ENCODE data around the gene PNO1.

The PNO1 gene

GRCh38 chr2:68178432-68178831 lies 20.7 kb downstream of the PNO1 start:
- no peak for TF ChIP-seq CTCF (IDR thresholded peaks at IDR 0.05; ENCODE audit: low read depth, low read length, missing control alignments)
- H3K4me3 ChIP-seq (ENCODE audit: low read depth, low read length) = no peak overlapping the region
- DNase-seq (ENCODE audit: low read depth) = no peak

- no peak for DNase-seq (ENCODE audit: low read depth)
- no peak overlapping the region for H3K4me3 ChIP-seq (ENCODE audit: low read depth, low read length)
- no peak for TF ChIP-seq CTCF (IDR thresholded peaks at IDR 0.05; ENCODE audit: low read depth, low read length, missing control alignments)
Observed at GRCh38 chr2:68178954-68179627, 21.4 kb downstream of the PNO1 start.

GRCh38 chr2:68182902-68183301 lies 25.2 kb downstream of the PNO1 start:
- DNase-seq (ENCODE audit: low read depth) = no peak

GRCh38 chr2:68185541-68186164 lies 28.0 kb downstream of the PNO1 start:
- peak; percentile 40 for DNase-seq (ENCODE audit: low read depth)
- no peak overlapping the region for H3K4me3 ChIP-seq (ENCODE audit: low read depth, low read length)
- peak; percentile 80 for TF ChIP-seq CTCF (IDR thresholded peaks at IDR 0.05; ENCODE audit: low read depth, low read length, missing control alignments)

More at GRCh38 chr2:68182902-68183301, 25.2 kb downstream of the PNO1 start:
- no peak overlapping the region for H3K4me3 ChIP-seq (ENCODE audit: low read depth, low read length)
- no peak for TF ChIP-seq CTCF (IDR thresholded peaks at IDR 0.05; ENCODE audit: low read depth, low read length, missing control alignments)

GRCh38 chr2:68187329-68187728 lies 29.6 kb downstream of the PNO1 start:
- no peak for DNase-seq (ENCODE audit: low read depth)
- H3K4me3 ChIP-seq (ENCODE audit: low read depth, low read length) = no peak overlapping the region
- TF ChIP-seq CTCF (IDR thresholded peaks at IDR 0.05; ENCODE audit: low read depth, low read length, missing control alignments) = no peak

GRCh38 chr2:68188831-68189230 lies 31.1 kb downstream of the PNO1 start:
- TF ChIP-seq CTCF (IDR thresholded peaks at IDR 0.05; ENCODE audit: low read depth, low read length, missing control alignments) = no peak
- no peak for DNase-seq (ENCODE audit: low read depth)
- H3K4me3 ChIP-seq (ENCODE audit: low read depth, low read length) = peak overlapping the region; percentile 33; the same call in 1 of the 2 replicates
